Measurements from ENCODE around the gene MED22. TPM values are rescaled to one million over a fixed set of nuclear protein-coding genes. Genes with fewer than 3 reads are reported as not detected.
"Not testable (repeated sequence)": the region's sequence is repeated elsewhere in the genome, so short reads cannot be mapped to it uniquely, and the experiment has no call there.

The MED22 gene
- total RNA-seq, 1 experiment from 2014 or later, result 22.0 TPM

DNA sequence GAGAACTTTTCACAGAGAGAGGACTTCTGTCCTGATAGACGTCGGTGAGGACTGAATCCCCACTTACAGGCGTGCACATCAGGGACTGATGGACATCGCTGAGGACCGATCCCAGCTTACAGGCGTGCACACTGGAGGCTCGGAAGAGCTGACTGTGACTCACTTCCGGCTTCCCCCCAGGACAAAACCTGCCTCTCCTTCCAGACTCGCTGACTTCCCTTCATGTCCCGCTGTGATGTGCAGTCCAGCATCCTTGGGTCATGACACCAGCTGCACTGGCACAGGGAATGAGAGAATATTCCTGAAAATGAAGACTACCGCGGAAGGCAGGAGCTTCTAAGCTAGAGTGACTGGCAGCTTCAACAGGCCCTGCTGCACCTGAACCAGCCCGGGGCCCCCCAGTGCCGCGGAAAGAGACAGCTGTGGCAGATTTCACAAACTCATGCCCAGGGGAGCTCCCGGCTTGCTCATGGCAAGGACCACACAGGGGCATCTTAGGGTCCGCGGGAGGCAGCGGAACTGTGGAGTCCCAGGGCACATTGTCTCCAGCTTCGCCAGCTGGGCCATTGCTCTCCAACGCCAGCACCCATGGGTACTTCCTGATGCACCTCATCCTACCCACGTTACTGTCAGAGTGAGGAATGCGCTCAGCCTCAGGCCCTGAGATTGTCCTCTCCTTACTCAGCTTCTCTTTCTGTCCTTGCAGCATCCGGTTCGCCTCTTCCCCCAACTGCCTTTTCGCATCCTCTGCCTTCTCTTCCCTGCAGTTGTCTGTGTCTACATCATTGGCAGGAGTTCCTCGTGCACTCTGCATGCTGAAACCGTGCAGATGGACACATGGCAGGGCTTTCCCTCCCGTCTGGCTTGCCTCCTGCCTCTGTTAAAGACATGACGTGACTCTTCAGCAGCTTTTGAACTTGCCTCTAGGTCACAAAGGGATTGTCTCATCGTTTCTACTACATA is 41.4 kb downstream of the MED22 start:
- no peak for DNase-seq (ENCODE audit: low spot score)

DNA sequence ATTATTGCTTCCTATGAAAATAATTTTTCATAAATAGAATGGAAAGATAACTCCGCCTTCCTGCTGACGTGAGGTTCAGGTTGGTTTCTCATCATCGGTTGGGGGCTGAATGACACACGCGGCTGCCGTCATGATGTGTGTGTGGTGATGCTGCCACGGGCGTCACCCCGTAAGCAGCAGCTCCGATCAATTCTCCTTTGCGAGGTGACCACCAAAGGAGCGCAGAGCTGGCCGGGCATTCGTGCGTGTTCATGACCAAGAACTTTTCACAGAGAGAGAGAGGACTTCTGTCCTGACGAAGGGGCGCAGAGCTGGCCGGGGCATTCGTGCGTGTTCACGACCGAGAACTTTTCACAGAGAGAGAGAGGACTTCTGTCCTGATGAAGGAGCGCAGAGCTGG is 42.2 kb downstream of the MED22 start:
- no peak for DNase-seq (ENCODE audit: low spot score)

DNA sequence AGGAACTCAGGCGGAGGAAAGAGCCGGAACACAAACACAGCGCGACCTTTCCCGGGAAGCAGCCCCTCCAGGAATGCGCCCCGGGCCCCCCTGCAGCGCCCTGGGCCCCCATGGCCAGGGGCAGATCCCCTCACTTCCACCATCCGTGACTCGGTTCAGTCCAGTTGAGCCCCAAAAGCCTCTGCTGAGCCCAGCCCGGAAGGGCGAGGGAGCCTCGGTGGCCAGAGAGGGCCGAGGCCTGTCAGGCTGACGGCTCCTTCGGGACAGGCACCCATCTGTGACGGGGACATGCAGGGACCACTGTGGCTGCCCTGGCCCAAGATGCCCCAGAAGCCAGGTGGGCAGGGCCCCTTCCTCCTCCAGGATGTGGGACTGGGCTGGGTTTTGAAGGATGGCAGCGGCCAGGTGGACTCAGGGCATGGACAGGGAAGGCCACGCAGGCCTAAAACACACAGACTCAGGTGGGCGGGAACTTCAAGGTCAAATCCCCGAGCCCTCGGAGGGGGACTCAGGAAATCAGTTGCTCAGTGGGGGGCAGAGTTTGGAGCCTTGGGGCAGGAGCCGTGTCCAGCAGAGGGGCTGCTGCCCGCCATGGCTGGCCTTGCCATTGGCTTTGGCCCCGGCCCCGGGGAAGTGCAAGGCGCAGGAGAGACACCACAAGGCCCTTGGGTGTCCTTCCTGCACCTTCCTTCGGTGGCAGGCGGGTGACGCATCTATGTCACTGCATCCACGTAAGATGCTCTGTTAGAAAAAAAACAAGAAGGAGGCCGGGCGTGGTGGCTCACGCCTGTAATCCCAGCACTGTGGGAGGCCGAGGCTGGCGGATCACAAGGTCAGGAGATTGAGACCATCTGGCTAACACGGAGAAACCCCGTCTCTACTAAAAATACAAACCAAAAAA is 43.2 kb downstream of the MED22 start:
- DNase-seq (ENCODE audit: low spot score), result no peak

DNA sequence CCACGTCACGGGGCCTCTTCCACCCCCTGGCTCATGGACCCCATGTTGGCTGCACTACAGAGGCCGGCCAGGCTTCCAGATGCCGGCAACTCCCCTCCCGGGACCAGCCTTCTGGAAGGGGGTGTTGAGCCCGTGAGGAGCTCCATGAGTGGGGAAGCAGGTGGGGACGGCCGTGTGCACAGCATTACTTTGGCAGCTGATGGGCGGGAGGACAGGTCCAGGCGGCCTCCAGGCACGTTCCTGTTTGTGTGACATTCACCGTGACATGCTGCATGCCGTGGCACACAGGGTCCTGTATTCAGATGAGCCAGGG is 43.8 kb downstream of the MED22 start:
- DNase-seq (ENCODE audit: low spot score), result no peak

DNA sequence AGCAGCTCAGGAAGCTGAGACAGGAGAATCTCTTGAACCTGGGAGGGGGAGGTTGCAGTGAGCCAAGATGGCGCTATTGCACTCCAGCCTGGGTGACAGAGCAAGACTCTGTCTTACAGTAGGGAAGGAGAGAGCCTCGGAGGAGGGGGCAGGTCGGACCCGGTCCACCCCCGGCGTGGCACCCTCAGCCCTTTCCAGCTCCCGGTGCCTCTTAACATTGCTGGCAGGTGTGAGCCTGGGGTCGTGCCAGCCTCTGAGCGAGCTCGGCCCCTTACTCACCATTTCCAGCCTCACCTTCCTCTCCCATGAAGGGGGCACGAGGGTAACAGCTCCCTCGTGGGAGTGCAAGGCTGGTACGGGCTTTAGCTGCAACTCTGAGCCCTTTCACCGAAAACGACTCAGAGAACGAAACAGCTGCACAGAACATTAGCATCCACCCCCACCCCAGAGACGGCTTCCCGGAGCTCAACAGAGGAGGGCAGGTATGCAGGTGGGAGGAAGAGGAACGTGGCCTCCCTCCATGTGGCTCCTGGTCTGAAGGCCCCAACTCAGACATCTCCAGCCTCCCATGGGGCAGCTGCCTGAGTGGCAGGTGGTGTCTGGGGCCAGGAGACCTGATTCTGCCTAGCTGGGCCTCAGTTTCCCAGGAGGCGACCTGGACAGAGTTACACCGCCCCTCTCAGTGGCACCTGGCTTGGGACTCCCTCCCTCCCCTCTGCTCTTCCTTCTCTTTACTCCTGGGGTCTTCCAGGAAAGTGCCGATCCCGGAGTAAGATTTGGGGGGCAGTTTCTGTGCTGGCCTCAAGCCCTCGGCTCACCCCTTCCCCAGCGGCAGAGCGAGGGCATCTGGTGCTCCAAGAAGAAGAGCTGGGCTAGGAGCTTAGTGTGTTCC is 44.4 kb downstream of the MED22 start:
- DNase-seq (ENCODE audit: low spot score), result no peak

DNA sequence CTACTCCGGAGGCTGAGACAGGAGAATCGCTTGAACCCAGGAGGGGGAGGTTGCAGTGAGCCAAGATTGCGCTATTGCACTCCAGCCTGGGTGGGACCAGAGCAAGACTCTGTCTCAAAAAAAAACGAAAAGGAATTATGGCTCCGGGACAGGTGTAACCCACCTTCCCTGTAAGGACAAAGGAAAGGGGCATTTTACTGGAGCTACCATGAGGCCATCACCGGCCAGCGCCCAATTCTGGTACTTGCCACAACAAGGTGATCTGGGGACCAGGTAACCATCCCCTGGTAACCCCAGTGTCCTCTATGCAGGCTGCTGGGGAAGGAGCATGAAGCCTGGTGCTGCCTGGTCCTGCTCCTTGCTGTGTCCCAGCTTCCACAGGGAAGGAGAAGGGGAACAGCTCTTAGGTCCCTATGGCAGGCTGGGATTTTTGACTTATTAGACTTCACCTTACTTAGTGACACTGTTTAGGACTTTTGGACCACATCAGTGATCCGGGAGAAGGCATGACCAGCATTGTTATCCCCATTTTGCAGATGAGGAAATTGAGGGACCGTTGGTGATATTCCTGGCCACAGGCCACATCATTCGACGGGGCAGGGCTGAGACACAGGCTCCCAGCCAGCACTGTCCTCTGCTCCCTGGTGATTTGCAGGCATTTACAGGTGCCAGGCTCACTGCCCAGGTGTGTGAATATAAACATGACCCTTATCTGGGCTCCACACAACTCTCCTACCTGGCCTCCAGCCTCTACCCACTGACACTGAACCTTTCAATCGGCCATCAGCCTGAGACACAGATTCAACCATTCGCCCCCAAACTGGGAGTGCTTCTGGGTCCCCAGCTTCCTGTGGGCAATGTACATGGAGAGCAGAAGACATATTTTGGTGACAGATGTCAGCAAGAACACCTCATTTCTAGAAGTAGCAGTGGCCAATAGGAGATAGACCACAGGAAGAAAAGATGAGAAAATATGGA is 46.4 kb downstream of the MED22 start:
- DNase-seq (ENCODE audit: low spot score), result no peak

DNA sequence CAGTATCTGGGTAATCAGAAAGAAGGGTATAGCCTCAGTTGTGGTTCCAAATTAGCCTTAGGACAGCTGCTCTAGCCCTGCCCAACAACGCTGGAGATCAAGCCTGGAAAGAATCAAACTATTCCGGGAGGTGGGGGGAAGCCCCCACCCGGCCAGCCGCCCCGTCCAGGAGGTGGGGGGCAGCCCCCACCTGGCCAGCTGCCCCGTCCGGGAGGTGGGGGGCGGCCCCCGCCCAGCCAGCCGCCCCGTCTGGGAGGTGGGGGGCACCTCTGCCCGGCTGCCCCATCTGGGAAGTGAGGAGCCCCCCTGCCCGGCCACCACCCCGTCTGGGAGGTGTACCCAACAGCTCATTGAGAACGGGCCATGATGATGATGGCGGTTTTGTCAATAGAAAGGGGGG is 47.9 kb downstream of the MED22 start:
- DNase-seq (ENCODE audit: low spot score), result not testable (repeated sequence)

DNA sequence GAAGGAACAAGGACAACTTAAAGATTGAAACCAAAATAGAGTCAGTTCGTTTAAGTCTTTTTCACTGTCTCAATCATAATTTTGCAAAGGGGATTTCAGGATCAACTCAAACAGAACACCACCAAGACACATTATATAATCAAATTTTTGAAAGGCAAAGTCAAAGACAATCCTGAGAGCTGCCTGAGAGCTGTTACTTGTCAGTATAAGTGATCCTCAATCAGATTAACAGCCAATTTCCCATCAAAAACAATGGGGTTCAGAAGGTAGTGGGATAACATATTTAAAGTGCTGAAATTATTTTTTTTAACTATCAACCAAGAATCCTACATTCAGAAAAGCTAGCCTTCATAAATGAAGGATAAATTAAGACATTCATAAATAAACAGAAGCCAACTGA is 53.7 kb downstream of the MED22 start:
- DNase-seq (ENCODE audit: low spot score), result no peak

DNA sequence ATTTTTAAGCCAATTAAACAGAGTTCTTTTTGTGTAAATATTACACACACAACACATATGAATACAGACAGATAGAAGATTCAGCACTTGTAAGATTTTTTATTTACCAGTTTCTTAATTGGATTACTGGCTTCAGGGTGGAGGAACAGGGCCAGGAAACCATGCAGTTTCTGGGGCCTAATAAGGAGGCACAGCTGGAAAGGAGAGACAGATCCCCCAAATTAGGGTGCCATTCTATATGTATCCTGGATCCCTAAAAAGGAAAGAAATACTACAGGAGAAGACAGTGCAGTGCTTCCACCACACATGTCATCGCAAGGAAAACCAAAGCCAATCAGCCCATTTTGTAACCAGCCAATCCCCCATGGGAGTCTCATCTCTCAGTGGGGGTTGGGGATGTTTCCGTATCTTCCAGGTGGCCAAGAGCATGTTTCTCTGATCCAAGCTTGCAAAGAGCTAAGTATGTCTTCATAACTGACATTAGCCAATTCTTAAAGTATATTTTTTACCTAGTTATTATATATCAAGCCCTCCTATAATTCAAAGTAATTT is 57.1 kb downstream of the MED22 start:
- no peak for DNase-seq (ENCODE audit: low spot score)

Other genes starting within 250 kb of the MED22 start
- gene RALGDS, start 226.9 kb downstream of the MED22 start, total RNA-seq (2014; rRNA removed; shearing (Covaris generic)), result 11.9 and 12.6 TPM in 2 replicates
- not detected in 2 replicates for gene GBGT1, start 184.2 kb downstream of the MED22 start, total RNA-seq (2014; rRNA removed; shearing (Covaris generic))
- gene OBP2B, start 138.9 kb downstream of the MED22 start, total RNA-seq (2014; rRNA removed; shearing (Covaris generic)), result not detected in 2 replicates
- gene ABO, start 72.9 kb downstream of the MED22 start, total RNA-seq (2014; rRNA removed; shearing (Covaris generic)), result not detected in 2 replicates
- gene SURF6, start 11.9 kb downstream of the MED22 start, total RNA-seq (2014; rRNA removed; shearing (Covaris generic)), result 7.4 and 8.9 TPM in 2 replicates
- 2,696 and 2,716 TPM in 2 replicates for gene RPL7A, start 87 bp upstream of the MED22 start, total RNA-seq (2014; rRNA removed; shearing (Covaris generic))
- gene SURF1, start 8.4 kb upstream of the MED22 start, total RNA-seq (2014; rRNA removed; shearing (Covaris generic)), result 45.4 and 72.0 TPM in 2 replicates
- gene SURF2, start 8.4 kb upstream of the MED22 start, total RNA-seq (2014; rRNA removed; shearing (Covaris generic)), result 22.1 and 23.0 TPM in 2 replicates
- 220 and 254 TPM in 2 replicates for gene SURF4, start 27.9 kb upstream of the MED22 start, total RNA-seq (2014; rRNA removed; shearing (Covaris generic))
- 0.62 and 1.0 TPM in 2 replicates for gene STKLD1, start 28.2 kb upstream of the MED22 start, total RNA-seq (2014; rRNA removed; shearing (Covaris generic))
- gene REXO4, start 69.9 kb upstream of the MED22 start, total RNA-seq (2014; rRNA removed; shearing (Covaris generic)), result 11.5 and 15.8 TPM in 2 replicates
- gene ADAMTS13, start 74.2 kb upstream of the MED22 start, total RNA-seq (2014; rRNA removed; shearing (Covaris generic)), result 0.06 and 0.12 TPM in 2 replicates
- 2.5 TPM in 2 replicates for gene CACFD1, start 111.8 kb upstream of the MED22 start, total RNA-seq (2014; rRNA removed; shearing (Covaris generic))
- gene SLC2A6, start 131.0 kb upstream of the MED22 start, total RNA-seq (2014; rRNA removed; shearing (Covaris generic)), result 4.0 and 5.1 TPM in 2 replicates
- not detected in 2 replicates for gene MYMK, start 176.8 kb upstream of the MED22 start, total RNA-seq (2014; rRNA removed; shearing (Covaris generic))
- gene ADAMTSL2, start 186.6 kb upstream of the MED22 start, total RNA-seq (2014; rRNA removed; shearing (Covaris generic)), result not detected in 2 replicates

Measured in H4 (cell line).